GM23248 (cell line): Measurements from ENCODE around the gene MINDY4.

Experiments used
- EZH2 ChIP-seq: fragments of 200-600 bp; sonication (generic); IDR thresholded peaks from 2 replicates; pipeline ENCODE4 v1.6.1; 2018; ENCODE audit warnings: antibody characterized with exemption, mild to moderate bottlenecking; ENCODE audit not compliant: insufficient read depth, poor library complexity, severe bottlenecking
- EZH2phosphoT487 ChIP-seq: fragments of 200-600 bp; sonication (generic); IDR thresholded peaks from 2 replicates; pipeline ENCODE4 v1.6.1; 2018; ENCODE audit warnings: antibody characterized with exemption, moderate library complexity, mild to moderate bottlenecking, low read depth; ENCODE audit not compliant: insufficient read depth

- TF ChIP-seq EZH2phosphoT487 (no peak), EZH2 (no peak)
Measured at GRCh38 chr7:30776971-30777370, 5.8 kb downstream of the MINDY4 start.
